ENCODE data around the gene FZD7.
A peak's percentile ranks its signal among the peaks of the same experiment; 100 is the strongest.

Gene FZD7

DNA sequence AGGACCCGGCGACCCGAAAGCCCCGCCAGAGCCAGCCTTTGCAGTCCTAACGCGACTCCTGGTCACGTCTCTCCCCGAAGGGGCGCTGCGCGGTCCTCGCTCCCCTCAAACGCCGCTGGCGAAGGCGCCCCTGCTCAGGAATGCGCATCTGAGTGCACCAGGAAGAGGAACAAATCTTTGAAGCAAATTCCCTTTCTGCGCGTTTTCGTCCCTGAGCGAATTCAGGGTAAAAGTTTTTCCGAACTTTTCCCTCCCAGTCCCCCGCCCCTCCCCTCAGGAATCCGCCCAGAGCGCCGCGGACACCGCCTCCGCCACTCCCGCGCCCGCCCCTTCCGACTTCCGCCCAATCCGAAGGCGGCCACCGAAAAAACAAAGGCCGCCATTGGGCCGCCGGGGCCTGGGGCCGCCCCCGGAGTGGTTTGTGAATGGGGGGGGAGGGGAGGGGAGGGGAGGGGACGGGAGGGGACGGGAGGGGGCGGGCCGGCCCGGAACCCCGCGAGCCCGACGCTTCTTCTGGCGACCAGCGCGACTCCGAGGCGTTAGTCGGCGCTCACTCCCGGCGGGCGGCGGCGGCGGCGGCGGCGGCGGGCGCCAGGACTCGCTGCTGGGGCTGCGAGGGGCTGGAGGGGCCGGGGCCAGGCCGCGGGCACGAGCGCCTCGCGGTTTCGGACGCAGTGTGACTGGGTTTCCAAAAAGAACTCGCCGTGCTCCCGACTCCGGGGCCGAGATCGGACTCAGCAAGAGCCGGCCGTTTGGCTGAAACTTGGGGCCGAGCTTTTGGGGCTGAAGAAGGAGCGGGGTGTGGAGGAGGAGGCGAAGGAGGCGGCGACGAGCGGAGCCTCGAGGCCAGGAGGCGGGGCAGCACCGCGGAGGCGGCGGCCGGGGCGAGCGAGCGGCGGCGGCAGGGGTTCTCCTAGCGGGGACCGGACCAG, at the start of gene FZD7:
TSS of gene FZD7 (plus strand) at position 539 of the 932 bp plus-strand sequence. CDS start 793 bp downstream, outside the sequence.
- TF ChIP-seq, protein P1, sequence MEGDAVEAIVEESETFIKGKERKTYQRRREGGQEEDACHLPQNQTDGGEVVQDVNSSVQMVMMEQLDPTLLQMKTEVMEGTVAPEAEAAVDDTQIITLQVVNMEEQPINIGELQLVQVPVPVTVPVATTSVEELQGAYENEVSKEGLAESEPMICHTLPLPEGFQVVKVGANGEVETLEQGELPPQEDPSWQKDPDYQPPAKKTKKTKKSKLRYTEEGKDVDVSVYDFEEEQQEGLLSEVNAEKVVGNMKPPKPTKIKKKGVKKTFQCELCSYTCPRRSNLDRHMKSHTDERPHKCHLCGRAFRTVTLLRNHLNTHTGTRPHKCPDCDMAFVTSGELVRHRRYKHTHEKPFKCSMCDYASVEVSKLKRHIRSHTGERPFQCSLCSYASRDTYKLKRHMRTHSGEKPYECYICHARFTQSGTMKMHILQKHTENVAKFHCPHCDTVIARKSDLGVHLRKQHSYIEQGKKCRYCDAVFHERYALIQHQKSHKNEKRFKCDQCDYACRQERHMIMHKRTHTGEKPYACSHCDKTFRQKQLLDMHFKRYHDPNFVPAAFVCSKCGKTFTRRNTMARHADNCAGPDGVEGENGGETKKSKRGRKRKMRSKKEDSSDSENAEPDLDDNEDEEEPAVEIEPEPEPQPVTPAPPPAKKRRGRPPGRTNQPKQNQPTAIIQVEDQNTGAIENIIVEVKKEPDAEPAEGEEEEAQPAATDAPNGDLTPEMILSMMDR (IDR thresholded peaks at IDR 0.05; ENCODE audit: extremely low read depth, missing control alignments) = no peak
- DNase-seq (ENCODE audit: low spot score) = peak; percentile 95

DNA sequence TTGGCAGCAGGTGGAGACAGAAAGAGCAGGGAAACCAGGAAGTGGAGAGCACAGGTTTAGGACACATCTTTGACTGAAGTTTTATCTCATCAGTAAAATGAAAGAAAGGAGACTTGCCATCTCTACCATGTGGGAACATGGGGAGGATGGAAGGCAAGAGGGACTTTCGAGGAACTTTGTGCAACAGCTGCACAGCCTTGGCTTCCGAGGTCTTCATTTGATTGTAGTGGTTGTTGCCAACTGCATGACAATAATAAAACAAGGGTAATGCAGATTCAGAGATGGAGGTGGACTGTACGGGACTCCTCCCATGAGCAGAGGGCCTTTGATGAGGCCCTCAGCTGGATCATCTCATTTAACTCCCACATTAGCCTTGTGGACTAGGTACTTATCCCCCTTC, 49.3 kb upstream of the FZD7 start:
- DNase-seq (ENCODE audit: low spot score) = no peak
- TF ChIP-seq, protein P1 (IDR thresholded peaks at IDR 0.05; ENCODE audit: extremely low read depth, missing control alignments) = no peak

DNA sequence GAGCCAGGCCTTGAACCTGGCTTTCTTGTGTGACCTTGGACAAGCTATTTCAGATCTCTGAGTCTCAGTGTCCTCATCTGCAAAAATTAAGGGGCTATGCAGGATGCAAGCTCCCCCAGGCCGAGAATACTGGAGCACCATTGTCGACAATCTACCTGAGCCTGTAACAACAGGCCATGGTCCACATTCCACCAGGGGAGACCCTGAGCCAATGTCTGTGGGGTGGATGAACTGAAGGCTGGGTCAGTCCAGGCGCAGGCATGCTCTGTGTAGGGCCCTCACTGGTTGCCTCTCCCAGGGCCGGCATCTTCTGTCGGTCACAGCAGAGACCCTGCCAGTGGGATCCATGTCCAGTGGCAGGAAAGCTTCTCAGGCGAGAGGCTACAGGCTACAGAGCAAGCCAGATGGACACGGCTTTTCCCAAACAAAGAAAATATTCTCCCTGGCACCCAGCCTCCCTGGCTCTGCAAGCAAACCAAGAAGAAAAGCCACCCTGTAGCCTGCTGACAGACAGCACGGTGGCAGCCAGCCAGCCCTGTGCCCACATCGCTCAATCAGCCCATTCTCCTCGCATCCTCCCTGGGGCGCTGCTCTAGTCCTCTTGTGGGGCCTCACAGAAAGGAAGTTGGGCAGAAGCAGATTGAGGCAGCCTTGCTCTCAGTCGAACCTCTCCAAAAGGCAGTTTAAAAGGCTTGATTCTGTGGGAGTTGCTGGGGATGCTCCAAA, 48.7 kb upstream of the FZD7 start:
- no peak for DNase-seq (ENCODE audit: low spot score)
- TF ChIP-seq, protein P1 (IDR thresholded peaks at IDR 0.05; ENCODE audit: extremely low read depth, missing control alignments) = no peak

DNA sequence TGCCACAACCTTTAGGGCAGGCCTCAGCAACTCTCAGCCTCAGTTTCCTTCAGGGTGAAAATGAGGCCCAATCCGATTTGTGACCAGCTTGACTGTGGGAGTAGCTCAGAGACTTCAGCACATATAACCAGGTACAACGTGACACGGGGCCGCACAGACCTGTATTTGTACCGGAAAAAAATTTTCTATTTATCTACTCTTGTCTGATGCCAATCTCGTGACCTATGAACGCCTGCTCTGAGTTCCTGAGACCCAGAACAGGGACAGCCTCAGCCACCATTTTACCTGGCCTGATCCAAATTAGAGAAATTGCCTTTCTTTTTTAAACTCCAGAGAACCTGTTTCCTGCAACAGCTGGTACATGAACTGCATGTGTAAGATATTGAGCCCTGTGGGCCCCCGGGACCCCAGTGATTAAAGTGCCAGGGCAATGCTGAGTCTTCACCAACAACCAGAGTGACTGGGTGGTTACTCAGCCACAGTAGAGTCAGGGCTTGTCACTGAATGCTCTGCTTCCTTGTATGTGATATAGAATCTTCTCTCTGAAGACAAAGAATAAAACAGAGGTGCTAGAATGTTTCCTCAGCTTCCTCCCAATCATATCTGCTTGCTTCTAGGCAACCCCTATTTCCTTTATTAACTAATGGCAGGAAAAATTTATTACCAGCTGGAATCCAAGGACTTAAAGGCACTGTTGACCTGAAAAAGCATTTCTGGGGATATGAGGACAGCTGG, 47.8 kb upstream of the FZD7 start:
- TF ChIP-seq, protein P1 (IDR thresholded peaks at IDR 0.05; ENCODE audit: extremely low read depth, missing control alignments) = no peak
- DNase-seq (ENCODE audit: low spot score) = no peak

DNA sequence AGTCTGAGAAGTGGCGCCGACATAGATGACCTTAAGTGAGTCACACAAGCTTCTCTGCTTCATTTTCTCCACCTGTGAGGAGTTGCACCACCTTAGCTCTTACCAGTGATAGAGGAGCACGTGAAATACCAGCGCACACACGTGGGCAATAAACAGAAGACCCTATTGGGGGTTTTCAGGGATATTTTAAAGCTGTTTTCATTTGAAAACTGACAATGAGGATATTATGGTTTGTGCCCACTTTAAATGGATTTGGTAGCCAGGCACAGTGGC, 47.3 kb upstream of the FZD7 start:
- DNase-seq (ENCODE audit: low spot score) = no peak

DNA sequence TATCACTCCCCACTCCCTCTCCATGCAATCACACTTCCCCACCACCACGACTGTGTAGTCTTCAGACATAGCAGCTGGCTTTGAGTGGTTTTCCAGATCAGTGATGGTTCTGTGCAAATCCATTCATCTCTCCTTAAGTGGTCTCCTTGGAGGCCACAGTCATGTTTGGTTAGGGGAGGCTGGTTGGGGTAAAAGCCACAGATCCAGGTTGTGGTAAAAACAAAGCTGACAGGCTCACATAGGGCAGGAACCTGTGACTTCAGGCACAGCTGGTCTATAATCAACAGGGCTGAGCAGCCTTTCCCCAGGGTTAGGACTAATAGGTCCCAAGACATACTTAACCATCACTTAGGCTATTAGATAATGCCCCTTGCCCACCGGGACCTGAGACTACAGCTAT, 46.2 kb upstream of the FZD7 start:
- no peak for DNase-seq (ENCODE audit: low spot score)
- TF ChIP-seq, protein P1 (IDR thresholded peaks at IDR 0.05; ENCODE audit: extremely low read depth, missing control alignments) = no peak

More for the DNA sequence above, 47.3 kb upstream of the FZD7 start:
- TF ChIP-seq, protein P1 (IDR thresholded peaks at IDR 0.05; ENCODE audit: extremely low read depth, missing control alignments) = no peak
